ENCODE data around the gene SPTLC2. TPM values are rescaled to one million over a fixed set of nuclear protein-coding genes. Genes with fewer than 3 reads are reported as not detected.
A peak's percentile ranks its signal among the peaks of the same experiment; 100 is the strongest.

The SPTLC2 gene
- total and polyA plus RNA-seq, 2 of the 13 experiments (the other 11 are each of a cell fraction or from before 2014, with no cell fraction given) = 17.4 to 17.5 TPM

DNA sequence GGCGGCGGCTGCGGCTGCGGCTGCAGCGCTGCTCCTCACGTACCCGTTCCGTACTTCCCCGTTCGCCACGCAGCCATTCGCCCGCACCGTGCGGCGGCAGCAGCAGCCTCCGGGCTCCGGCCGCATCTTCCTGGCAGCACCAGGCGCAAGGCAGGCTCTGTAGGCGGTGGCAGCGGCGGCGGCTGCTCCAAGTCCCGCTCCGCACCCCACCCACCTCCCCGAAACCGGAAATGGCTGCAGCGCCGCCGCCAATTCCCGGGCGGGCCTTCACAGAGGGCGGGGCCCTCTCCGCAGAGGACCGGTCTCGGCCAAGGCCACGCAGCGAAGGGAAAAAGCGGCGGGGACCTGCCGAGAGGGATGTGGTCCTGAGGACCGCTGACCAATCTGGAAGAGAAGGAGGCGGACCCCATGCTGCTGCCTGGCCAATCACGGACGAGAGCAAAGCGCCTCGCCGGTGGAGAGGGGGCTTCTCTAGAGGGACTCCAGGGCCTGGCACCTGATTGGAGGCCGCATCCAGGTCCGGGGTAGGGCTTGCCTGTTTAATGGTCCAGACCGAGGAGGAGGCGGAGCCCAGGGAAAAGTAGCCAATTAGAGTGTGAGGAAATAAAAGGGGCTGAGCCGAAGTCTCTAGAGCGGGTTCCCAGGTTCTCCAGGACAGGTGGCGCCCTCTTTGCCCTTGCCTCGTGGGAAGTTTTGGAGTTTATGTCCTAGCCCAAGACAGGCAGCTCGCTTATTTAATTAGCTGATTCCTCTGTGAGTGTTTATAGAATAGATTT is at the start of gene SPTLC2 (continued):
- TF ChIP-seq, protein P1, sequence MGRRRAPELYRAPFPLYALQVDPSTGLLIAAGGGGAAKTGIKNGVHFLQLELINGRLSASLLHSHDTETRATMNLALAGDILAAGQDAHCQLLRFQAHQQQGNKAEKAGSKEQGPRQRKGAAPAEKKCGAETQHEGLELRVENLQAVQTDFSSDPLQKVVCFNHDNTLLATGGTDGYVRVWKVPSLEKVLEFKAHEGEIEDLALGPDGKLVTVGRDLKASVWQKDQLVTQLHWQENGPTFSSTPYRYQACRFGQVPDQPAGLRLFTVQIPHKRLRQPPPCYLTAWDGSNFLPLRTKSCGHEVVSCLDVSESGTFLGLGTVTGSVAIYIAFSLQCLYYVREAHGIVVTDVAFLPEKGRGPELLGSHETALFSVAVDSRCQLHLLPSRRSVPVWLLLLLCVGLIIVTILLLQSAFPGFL (CRISPR knock-in tag; IDR thresholded peaks at IDR 0.05) = no peak
- TF ChIP-seq SALL1 (CRISPR knock-in tag; IDR thresholded peaks at IDR 0.05) (peak; percentile 71), RNF2 (conservative IDR thresholded peaks at IDR 0.05; ENCODE audit: low read depth) (0 out of 2 replicates have a peak, but pooled peaks have one; percentile 31), MLLT10 (CRISPR knock-in tag; IDR thresholded peaks at IDR 0.05) (no peak), HHEX (CRISPR knock-in tag; IDR thresholded peaks at IDR 0.05) (no peak), ZSCAN9 (CRISPR knock-in tag; IDR thresholded peaks at IDR 0.05; ENCODE audit: borderline replicate concordance) (no peak), NRL (CRISPR knock-in tag; IDR thresholded peaks at IDR 0.05; ENCODE audit: borderline replicate concordance) (no peak), KLF9 (CRISPR knock-in tag; IDR thresholded peaks at IDR 0.05; ENCODE audit: low read depth) (no peak), ZNF225 (CRISPR knock-in tag; IDR thresholded peaks at IDR 0.05) (peak; percentile 87; the same call in 1 of the 2 replicates), ZNF737 (CRISPR knock-in tag; IDR thresholded peaks at IDR 0.05; ENCODE audit: borderline replicate concordance) (no peak), RBM22 (optimal IDR thresholded peaks at IDR 0.05; ENCODE audit: low read length) (no peak), ZNF670 (CRISPR knock-in tag; IDR thresholded peaks at IDR 0.05; ENCODE audit: borderline replicate concordance) (no peak; the same call in 1 of the 2 replicates), ZNF556 (CRISPR knock-in tag; IDR thresholded peaks at IDR 0.05; ENCODE audit: borderline replicate concordance) (peak; percentile 54; the same call in 1 of the 2 replicates), SAP130 (CRISPR knock-in tag; IDR thresholded peaks at IDR 0.05; ENCODE audit: low read depth) (peak; percentile 91), ZIK1 (CRISPR knock-in tag; IDR thresholded peaks at IDR 0.05; ENCODE audit: borderline replicate concordance, low read depth) (peak; percentile 68; the same call in 1 of the 2 replicates), JARID2 (CRISPR knock-in tag; IDR thresholded peaks at IDR 0.05; ENCODE audit: insufficient replicate concordance) (no peak), ZBTB8A (CRISPR knock-in tag; IDR thresholded peaks at IDR 0.05; ENCODE audit: borderline replicate concordance, low read depth) (no peak), ISX (CRISPR knock-in tag; conservative IDR thresholded peaks at IDR 0.05) (no peak), ESRRA (CRISPR knock-in tag; IDR thresholded peaks at IDR 0.05; ENCODE audit: low read depth) (peak; percentile 57; the same call in 1 of the 2 replicates), ZNF552 (CRISPR knock-in tag; IDR thresholded peaks at IDR 0.05; ENCODE audit: borderline replicate concordance) (no peak), RFX1 (IDR thresholded peaks at IDR 0.05) (no peak), AHR (CRISPR knock-in tag; IDR thresholded peaks at IDR 0.05) (no peak), SNAPC2 (CRISPR knock-in tag; IDR thresholded peaks at IDR 0.05) (no peak), KLF15 (CRISPR knock-in tag; IDR thresholded peaks at IDR 0.05; ENCODE audit: borderline replicate concordance) (0 out of 2 replicates have a peak, but pooled peaks have one; percentile 35), SIX4 (CRISPR knock-in tag; IDR thresholded peaks at IDR 0.05) (no peak), PHF5A (CRISPR knock-in tag; IDR thresholded peaks at IDR 0.05; ENCODE audit: low read depth, unreplicated experiment) (peak; percentile 28), YEATS2 (CRISPR knock-in tag; IDR thresholded peaks at IDR 0.05; ENCODE audit: borderline replicate concordance) (peak; percentile 70; the same call in 1 of the 2 replicates), CBX1 (IDR thresholded peaks at IDR 0.05; ENCODE audit: low read depth) (no peak), ZNF773 (CRISPR knock-in tag; IDR thresholded peaks at IDR 0.05; ENCODE audit: borderline replicate concordance) (peak; percentile 51; the same call in 1 of the 2 replicates)
- TF ChIP-seq, protein P2, sequence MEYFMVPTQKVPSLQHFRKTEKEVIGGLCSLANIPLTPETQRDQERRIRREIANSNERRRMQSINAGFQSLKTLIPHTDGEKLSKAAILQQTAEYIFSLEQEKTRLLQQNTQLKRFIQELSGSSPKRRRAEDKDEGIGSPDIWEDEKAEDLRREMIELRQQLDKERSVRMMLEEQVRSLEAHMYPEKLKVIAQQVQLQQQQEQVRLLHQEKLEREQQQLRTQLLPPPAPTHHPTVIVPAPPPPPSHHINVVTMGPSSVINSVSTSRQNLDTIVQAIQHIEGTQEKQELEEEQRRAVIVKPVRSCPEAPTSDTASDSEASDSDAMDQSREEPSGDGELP (IDR thresholded peaks at IDR 0.05; ENCODE audit: borderline replicate concordance, low read depth) = no peak
- TF ChIP-seq, protein P3, sequence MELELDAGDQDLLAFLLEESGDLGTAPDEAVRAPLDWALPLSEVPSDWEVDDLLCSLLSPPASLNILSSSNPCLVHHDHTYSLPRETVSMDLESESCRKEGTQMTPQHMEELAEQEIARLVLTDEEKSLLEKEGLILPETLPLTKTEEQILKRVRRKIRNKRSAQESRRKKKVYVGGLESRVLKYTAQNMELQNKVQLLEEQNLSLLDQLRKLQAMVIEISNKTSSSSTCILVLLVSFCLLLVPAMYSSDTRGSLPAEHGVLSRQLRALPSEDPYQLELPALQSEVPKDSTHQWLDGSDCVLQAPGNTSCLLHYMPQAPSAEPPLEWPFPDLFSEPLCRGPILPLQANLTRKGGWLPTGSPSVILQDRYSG (CRISPR knock-in tag; IDR thresholded peaks at IDR 0.05) = no peak
